ENCODE results near the gene ADAMTS17.

- TF ChIP-seq CTCF (IDR thresholded peaks at IDR 0.05 in 4 of 5, conservative IDR thresholded peaks at IDR 0.05 in 1 of 5): no peak
- no peak for TF ChIP-seq POLR2A (IDR thresholded peaks at IDR 0.05)
These were observed 212.1 kb downstream of the ADAMTS17 start for GRCh38 chr15:100129677-100130076.
